ENCODE data around the gene STAMBPL1. TPM values are rescaled to one million over a fixed set of nuclear protein-coding genes. Genes with fewer than 3 reads are reported as not detected.

STAMBPL1 gene
- total and polyA plus RNA-seq, 2 donors (not counting 3 experiments of a cell fraction or from before 2014, with no cell fraction given): 0.70 to 1.8 TPM

GRCh38 chr10:88908194-88908593 lies 28.1 kb downstream of the STAMBPL1 start:
- CTCF ChIA-PET: interaction anchor here (1.1 to 1.6 kb wide), 2 partner anchors 12 to 354 kb away, joined by 3 to 4 read pairs; no protein-coding TSS in a partner anchor
- dilution Hi-C loops (cut with MboI; ENCODE audit: extremely low pct_ligation_motif_present, low sequenced_read_pairs) (no loop called here), intact Hi-C loops (cut with micrococcal nuclease) (no loop called here)
- DNase-seq (ENCODE audit: low read depth, low spot score) (no peak), FAIRE-seq (no peak)
- no peak overlapping the region for H3K4me3 ChIP-seq (replicated peaks in 1 of 3; ENCODE audit: insufficient read depth in 1 of 3, low read depth in 1 of 3, low read length in 3 of 3)
- no peak overlapping the region for H2AFZ ChIP-seq (ENCODE audit: low read depth, low read length)
- no peak overlapping the region for H3K9ac ChIP-seq (replicated peaks; ENCODE audit: extremely low read depth, insufficient read depth, low read length)
- no peak overlapping the region for H3K4me2 ChIP-seq (ENCODE audit: insufficient read depth, low read length)
- no peaks in the 10 kb centered on the region for H3K4me1 ChIP-seq (ENCODE audit: control insufficient read depth, extremely low read depth, insufficient read depth, low read length)
- H3K9me1 ChIP-seq (replicated peaks; ENCODE audit: control insufficient read depth, extremely low read depth, insufficient read depth, low read length): no peaks in the 10 kb centered on the region
- no TSS peak for BruUV-seq (replicated peaks)
- TF ChIP-seq MAX (IDR thresholded peaks at IDR 0.05; ENCODE audit: insufficient read depth, insufficient read length) (no peak), POLR2AphosphoS5 (IDR thresholded peaks at IDR 0.05; ENCODE audit: insufficient read depth, low read depth, low read length) (no peak), MYC (IDR thresholded peaks at IDR 0.05; ENCODE audit: low read depth, low read length) (no peak), EZH2 (IDR thresholded peaks at IDR 0.05; ENCODE audit: borderline replicate concordance, low read depth, low read length, severe bottlenecking) (no peak), POLR2A (IDR thresholded peaks at IDR 0.05; ENCODE audit: low read depth, low read length) (no peak), GATA2 (IDR thresholded peaks at IDR 0.05; ENCODE audit: insufficient read depth, insufficient read length, low read depth, low read length) (no peak), CTCF (IDR thresholded peaks at IDR 0.05; ENCODE audit: extremely low read depth in 1 of 2, insufficient read depth in 1 of 2, low read depth in 1 of 2, low read length in 2 of 2) (no peak), FOS (IDR thresholded peaks at IDR 0.05; ENCODE audit: borderline replicate concordance, insufficient read depth, low read length) (no peak), JUN (IDR thresholded peaks at IDR 0.05; ENCODE audit: borderline replicate concordance, insufficient read depth, insufficient read length, low read depth) (no peak)
- no peaks in the 10 kb centered on the region for H3K27me3 ChIP-seq (ENCODE audit: control insufficient read depth in 2 of 2, insufficient read depth in 2 of 2, low read length in 2 of 2)
- H3K36me3 ChIP-seq (ENCODE audit: control insufficient read depth in 2 of 2, extremely low read depth in 1 of 2, insufficient read depth in 2 of 2, low read length in 2 of 2): no peaks in the 10 kb centered on the region
- no peak overlapping the region for H3K27ac ChIP-seq (ENCODE audit: insufficient read depth, low read depth, low read length)
- no peaks in the 10 kb centered on the region for H3K79me2 ChIP-seq (ENCODE audit: control insufficient read depth, insufficient read depth, low read length)
- POLR2A ChIA-PET: no interaction called here
- H3K9me3 ChIP-seq (replicated peaks; ENCODE audit: control insufficient read depth, insufficient read depth, low read length): no peaks in the 10 kb centered on the region
- H4K20me1 ChIP-seq (replicated peaks; ENCODE audit: control insufficient read depth, extremely low read depth, insufficient read depth, low read length): no peaks in the 10 kb centered on the region

Data from endothelial cell of umbilical vein (primary cell).